HG03103 (cell line): Measurements from ENCODE around the gene NACC1.
"Not testable (repeated sequence)": the region's sequence is repeated elsewhere in the genome, so short reads cannot be mapped to it uniquely, and the experiment has no call there.

Experiments
- ATAC-seq: cut with Tn5 transposase; IDR thresholded peaks from one replicate; pipeline ENCODE4 v1.9.1; 2021; ENCODE audit warnings: low read depth; ENCODE audit not compliant: unreplicated experiment

Gene NACC1

DNA sequence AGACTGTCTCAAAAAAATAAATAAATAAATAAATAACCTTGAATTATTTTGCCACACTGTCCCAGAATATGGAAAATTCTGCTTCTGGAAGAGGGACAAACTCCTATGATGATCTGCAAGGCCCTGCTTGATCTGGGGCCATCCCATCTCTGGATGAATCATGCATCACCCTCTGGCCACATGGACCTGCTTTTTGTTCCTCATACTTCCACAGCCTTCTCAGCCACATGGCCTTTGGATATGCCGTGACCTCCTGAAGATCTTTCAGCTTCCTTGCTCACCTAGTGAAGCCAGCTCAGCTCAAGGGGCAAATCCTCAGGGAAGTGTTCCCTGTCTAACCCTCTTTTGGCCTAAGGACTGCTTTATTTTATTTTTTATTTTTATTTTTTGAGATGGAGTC, 42.5 kb downstream of the NACC1 start:
- ATAC-seq, result no peak

- peak; percentile 42 for ATAC-seq
These were observed 44.9 kb downstream of the NACC1 start for GRCh38 chr19:13162724-13163608.

- no peak for ATAC-seq
These were observed 45.7 kb downstream of the NACC1 start for GRCh38 chr19:13163609-13164342.

DNA sequence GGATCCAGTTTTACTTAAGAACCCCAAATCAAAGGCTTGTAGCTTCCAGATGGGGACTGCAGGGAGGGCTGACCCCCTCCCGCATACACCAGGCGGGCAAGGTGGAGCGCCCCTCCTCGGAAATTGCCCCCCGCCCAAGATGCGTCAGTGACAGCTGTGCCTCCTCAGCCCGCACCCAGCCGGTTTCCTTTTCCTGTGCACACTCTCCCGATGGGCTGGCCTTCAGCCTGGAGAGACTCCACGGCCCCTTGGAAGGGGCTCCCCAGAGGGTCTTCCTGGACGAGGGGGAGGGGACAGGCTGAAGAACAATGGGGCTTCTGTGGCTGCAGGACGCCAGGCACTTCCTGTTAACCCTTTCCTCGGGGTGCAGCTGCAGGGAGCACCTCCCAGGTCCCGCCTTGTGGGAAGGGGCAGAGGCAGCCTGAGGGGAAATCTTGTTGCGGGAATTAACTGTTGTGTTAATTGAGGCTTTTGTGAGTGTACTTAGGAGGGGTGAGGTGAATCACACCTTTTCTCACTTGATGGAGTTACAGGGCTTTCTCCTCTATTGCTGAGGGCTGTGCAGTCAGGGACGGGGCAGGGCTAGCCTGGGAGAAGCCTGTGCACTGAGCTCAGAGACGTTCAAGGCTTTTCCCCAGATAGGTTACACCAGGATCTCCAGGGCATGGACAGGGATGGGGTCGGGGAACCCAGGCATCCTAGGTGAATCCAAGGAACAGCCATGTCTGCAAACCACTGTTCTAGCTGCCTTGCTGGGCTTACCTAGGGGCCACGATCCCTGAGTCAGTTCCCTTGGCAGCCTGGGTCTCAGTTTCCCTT, 46.5 kb downstream of the NACC1 start:
- no peak for ATAC-seq

DNA sequence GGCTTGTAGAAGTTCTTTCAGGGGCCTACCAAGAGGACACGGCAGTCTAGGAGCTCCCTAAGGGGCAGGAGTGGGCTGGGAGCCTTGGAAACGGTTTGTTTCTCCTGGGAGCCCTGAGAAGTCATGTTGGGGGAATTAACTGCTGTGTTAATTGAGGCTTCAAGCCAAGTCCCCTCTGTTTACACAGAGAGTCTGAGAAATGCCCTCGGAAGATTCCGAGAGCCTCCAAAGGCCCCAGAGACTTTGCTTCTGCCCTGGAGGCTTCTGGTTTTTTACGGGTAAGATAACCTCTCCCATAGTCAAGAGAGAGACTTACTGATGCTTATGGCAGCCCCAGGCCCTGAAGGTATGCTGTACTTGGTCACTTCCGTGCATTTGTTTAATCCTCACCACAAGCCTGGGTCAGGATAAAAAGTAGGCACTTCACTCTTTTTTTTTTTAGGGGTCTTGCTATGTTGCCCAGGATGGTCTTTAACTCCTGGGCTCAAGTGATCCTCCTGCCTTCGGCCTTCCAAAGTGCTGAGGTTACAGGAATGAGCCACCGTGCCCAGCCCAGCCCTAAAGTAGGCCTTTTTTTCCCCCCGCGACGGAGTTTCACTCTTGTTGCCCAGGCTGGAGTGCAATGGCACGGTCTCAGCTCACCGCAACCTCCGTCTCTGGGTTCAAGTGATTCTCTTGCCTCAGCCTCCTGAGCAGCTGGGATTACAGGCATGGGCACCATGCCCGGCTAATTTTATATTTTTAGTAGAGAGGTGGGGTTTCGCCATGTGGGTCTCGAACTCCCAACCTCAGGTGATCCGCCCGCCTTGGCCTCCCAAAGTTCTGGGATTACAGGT, 47.3 kb downstream of the NACC1 start:
- no peak for ATAC-seq

- ATAC-seq, result not testable (repeated sequence)
These were observed 48.1 kb downstream of the NACC1 start for GRCh38 chr19:13166151-13166550.

DNA sequence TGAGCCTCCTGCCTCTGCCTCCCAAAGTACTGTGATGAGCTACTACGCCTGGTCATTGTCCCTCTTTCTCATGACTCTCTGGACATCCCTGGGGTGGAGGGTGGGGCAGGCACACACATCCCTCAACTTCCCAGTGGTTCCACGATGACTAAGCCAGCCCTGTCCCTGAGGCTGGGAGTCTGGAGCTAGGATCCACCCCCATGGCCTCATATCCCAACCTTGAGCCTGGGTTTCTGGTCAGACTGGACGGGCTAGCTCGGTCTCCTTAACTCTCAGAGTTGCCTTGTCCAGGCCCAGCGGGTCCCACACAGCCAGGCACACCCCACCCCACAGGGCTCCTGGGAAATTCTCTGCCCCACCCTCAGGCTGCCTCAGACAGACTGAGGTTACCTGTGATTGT, 51.7 kb downstream of the NACC1 start:
- ATAC-seq, result no peak

DNA sequence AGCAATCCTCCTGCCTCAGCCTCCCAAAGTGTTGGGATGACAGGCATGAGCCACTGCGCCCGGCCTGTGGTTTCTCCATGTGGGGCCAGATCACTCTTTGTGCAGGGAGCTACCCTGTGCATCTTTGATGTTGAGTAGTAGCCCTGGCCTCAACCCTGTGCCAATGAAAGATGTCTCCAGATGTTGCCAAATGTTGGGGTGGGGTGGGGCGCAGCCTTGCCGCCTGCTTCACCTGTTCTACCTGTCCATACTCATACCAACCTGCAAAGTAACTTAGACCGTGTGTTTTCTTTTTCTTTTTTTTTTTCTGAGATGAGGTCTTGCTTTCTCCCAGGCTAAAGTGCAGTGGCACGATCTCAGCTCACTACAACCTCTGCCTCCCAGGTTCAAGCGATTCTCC, 53.1 kb downstream of the NACC1 start:
- ATAC-seq, result no peak

GRCh38 chr19:13172346-13173138, 54.5 kb downstream of the NACC1 start:
- ATAC-seq, result no peak

- ATAC-seq, result no peak
These were observed 55.2 kb downstream of the NACC1 start for GRCh38 chr19:13173139-13173737.

GRCh38 chr19:13176345-13176744, 58.3 kb downstream of the NACC1 start:
- ATAC-seq, result no peak

DNA sequence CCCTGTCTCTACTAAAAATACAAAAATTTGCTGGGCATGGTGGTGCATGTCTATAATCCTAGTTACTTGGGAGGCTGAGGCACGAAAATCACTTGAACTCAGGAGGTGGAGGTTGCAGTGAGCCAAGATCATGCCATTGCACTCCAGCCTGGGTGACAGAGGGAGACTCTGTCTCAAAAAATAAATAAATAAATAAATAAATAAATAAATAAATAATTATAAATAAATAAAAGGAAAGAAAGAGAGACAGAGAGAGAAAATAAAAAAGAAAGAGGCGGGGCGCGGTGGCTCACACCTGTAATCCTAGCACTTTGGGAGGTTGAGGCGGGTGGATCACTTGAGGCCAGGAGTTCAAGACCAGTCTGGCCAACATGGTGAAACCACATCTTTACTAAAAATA, 59.5 kb downstream of the NACC1 start:
- not testable (repeated sequence) for ATAC-seq

GRCh38 chr19:13178291-13178690, 60.2 kb downstream of the NACC1 start:
- not testable (repeated sequence) for ATAC-seq

GRCh38 chr19:13181747-13182388, 63.8 kb downstream of the NACC1 start:
- no peak for ATAC-seq

DNA sequence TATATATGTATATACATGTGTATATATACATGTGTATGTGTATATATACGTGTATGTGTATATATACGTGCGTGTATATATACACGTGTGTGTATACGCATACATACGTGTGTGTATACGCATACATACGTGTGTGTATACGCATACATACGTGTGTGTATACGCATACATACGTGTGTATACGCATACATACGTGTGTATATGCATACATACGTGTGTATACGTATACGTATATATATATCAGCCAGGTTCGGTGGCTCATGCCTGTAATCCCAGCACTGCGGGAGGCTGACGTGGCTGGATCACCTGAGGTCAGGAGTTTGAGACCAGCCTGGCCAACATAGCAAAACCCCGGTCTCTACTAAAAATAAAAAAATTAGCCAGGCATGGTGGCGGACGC, 66.9 kb downstream of the NACC1 start:
- not testable (repeated sequence) for ATAC-seq

GRCh38 chr19:13185763-13186657, 67.9 kb downstream of the NACC1 start:
- not testable (repeated sequence) for ATAC-seq

DNA sequence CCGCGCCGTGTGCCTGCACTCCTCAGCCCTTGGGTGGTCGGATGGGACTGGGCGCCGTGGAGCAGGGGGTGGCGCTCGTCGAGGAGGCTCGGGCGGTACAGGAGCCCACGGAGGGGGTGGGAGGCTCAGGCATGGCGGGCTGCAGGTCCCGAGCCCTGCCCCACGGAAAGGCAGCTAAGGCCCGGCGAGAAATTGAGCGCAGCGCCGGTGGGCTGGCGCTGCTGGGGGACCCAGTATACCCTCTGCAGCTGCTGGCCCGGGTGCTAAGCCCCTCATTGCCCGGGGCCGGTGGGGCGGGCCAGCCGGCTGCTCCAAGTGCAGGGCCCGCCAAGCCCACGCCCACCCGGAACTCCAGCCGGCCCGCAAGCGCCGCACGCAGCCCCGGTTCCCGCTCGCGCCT, 68.6 kb downstream of the NACC1 start:
- not testable (repeated sequence) for ATAC-seq
